Caco-2 (cell line): ENCODE results near the gene ATP2B3. TPM values are rescaled to one million over a fixed set of nuclear protein-coding genes. Genes with fewer than 3 reads are reported as not detected.

Experiments used
- BruUV-seq: library from RNA; stranded (reverse); fragments of 400-500 nt; replicated peaks from 2 replicates; lab custom pipeline; 2021; lab: Mats Ljungman, UMichigan
- CTCF ChIA-PET: fragments of 300-600 bp; sonication (Branson Sonifier 250); formaldehyde crosslinking; loops from one replicate; lab custom pipeline; 2022; ENCODE audit warnings: antibody characterized with exemption; lab: Charles Lee
- POLR2A ChIA-PET: fragments of 300-600 bp; sonication (Branson Sonifier 250); formaldehyde crosslinking; loops from one replicate; lab custom pipeline; 2022; ENCODE audit warnings: antibody characterized with exemption; lab: Charles Lee
- DNase-seq, 2 experiments: peaks; one replicate each; pipeline versions ENCODE4 v3.0.0 to v3.0.0-alpha.2; 2020 to 2022
- H3K27me3 ChIP-seq: replicated peaks from 2 replicates; pipeline ENCODE4 v1.6.0; 2011; ENCODE audit warnings: low read length; ENCODE audit not compliant: control insufficient read depth, insufficient read depth
- H3K36me3 ChIP-seq: 2 replicates; pipeline ENCODE4 v1.5.1; 2011; ENCODE audit warnings: low read length; ENCODE audit not compliant: control insufficient read depth, insufficient read depth
- H3K4me1 ChIP-seq: fragments of 250-450 bp; sonication (Bioruptor Pico); 2 replicates; pipeline ENCODE4 v1.5.1; 2020; ENCODE audit warnings: mild to moderate bottlenecking
- H3K4me3 ChIP-seq: 2 replicates; pipeline ENCODE4 v1.5.1; 2011; ENCODE audit warnings: low read depth, mild to moderate bottlenecking, control low read depth, low read length
- H3K9me3 ChIP-seq: fragments of 250-450 bp; sonication (Bioruptor Pico); 2 replicates; pipeline ENCODE4 v1.5.1; 2020; ENCODE audit warnings: mild to moderate bottlenecking, moderate library complexity
- H3K27ac Mint-ChIP-seq: one replicate; pipeline ENCODE4 v1.8.0; 2022; ENCODE audit warnings: mixed read lengths; ENCODE audit not compliant: unreplicated experiment
- H3K27me3 Mint-ChIP-seq: one replicate; pipeline ENCODE4 v1.8.0; 2022; ENCODE audit warnings: mixed read lengths; ENCODE audit not compliant: insufficient read depth, unreplicated experiment
- H3K36me3 Mint-ChIP-seq: one replicate; pipeline ENCODE4 v1.8.0; 2022; ENCODE audit warnings: mild to moderate bottlenecking, mixed read lengths; ENCODE audit not compliant: insufficient read depth, unreplicated experiment
- H3K4me1 Mint-ChIP-seq: one replicate; pipeline ENCODE4 v1.8.0; 2022; ENCODE audit warnings: low read depth, mixed read lengths; ENCODE audit not compliant: unreplicated experiment
- H3K4me3 Mint-ChIP-seq: one replicate; pipeline ENCODE4 v1.8.0; 2022; ENCODE audit warnings: mild to moderate bottlenecking, moderate library complexity, mixed read lengths; ENCODE audit not compliant: unreplicated experiment
- H3K9me3 Mint-ChIP-seq: one replicate; pipeline ENCODE4 v1.8.0; 2022; ENCODE audit warnings: mixed read lengths; ENCODE audit not compliant: unreplicated experiment
- CTCF ChIP-seq, 2 experiments: fragments of 200-600 bp in 1 of 2; IDR thresholded peaks; 1 replicate in 1 of 2; 2 replicates in 1 of 2; pipeline versions ENCODE4 v1.5.1 to v1.8.0; 2011 to 2022; ENCODE audit warnings: antibody characterized with exemption in 1 of 2, control low read depth in 1 of 2, inconsistent platforms in 1 of 2, low read depth in 1 of 2, low read length in 1 of 2, mild to moderate bottlenecking in 1 of 2, moderate library complexity in 1 of 2; ENCODE audit not compliant: insufficient read depth in 1 of 2, severe bottlenecking in 1 of 2, unreplicated experiment in 1 of 2
- intact Hi-C: fragments of 100-400 bp; cut with micrococcal nuclease; formaldehyde crosslinking; loops from one replicate; pipeline ENCODE4 v1.10.0; 2022; ENCODE audit not compliant: unreplicated experiment
- total RNA-seq: library from RNA; stranded (reverse); gene quantifications from 2 replicates; pipeline ENCODE4 v1.2.3, GENCODE V29; 2022

Gene ATP2B3
- total RNA-seq, 1 experiment from 2014 or later, result not detected

GRCh38 chrX:153495362-153495751 is 22.1 kb upstream of the ATP2B3 start:
- H3K9me3 Mint-ChIP-seq, result no peaks in the 10 kb centered on the region
- no TSS peak for BruUV-seq
- H3K4me1 ChIP-seq, result peaks cover 9% of the 10 kb centered on the region
- no peak overlapping the region for H3K4me3 ChIP-seq
- no peaks in the 10 kb centered on the region for H3K4me1 Mint-ChIP-seq
- H3K27ac Mint-ChIP-seq, result peak overlapping the region; percentile 27
- TF ChIP-seq CTCF (IDR thresholded peaks at IDR 0.05; ENCODE audit: insufficient read depth in 1 of 2, low read depth in 1 of 2, low read length in 1 of 2, severe bottlenecking in 1 of 2, unreplicated experiment in 1 of 2), result no peak
- intact Hi-C loops, result loop anchor here (1.0 kb wide), 1 partner anchor 25 kb away; the partner anchor contains the start of gene HAUS7
- POLR2A ChIA-PET, result no interaction called here
- H3K27me3 Mint-ChIP-seq, result no peaks in the 10 kb centered on the region
- CTCF ChIA-PET, result interaction anchor here (2.0 to 2.1 kb wide), 2 partner anchors 24 to 34 kb away, joined by 11 to 16 read pairs; partner anchors contain the start of gene HAUS7
- H3K36me3 Mint-ChIP-seq, result no peaks in the 10 kb centered on the region
- H3K27me3 ChIP-seq, result no peaks in the 10 kb centered on the region
- peak overlapping the region; percentile 45 for H3K4me3 Mint-ChIP-seq
- no peaks in the 10 kb centered on the region for H3K9me3 ChIP-seq
- no peaks in the 10 kb centered on the region for H3K36me3 ChIP-seq
- no peak for DNase-seq

DNA sequence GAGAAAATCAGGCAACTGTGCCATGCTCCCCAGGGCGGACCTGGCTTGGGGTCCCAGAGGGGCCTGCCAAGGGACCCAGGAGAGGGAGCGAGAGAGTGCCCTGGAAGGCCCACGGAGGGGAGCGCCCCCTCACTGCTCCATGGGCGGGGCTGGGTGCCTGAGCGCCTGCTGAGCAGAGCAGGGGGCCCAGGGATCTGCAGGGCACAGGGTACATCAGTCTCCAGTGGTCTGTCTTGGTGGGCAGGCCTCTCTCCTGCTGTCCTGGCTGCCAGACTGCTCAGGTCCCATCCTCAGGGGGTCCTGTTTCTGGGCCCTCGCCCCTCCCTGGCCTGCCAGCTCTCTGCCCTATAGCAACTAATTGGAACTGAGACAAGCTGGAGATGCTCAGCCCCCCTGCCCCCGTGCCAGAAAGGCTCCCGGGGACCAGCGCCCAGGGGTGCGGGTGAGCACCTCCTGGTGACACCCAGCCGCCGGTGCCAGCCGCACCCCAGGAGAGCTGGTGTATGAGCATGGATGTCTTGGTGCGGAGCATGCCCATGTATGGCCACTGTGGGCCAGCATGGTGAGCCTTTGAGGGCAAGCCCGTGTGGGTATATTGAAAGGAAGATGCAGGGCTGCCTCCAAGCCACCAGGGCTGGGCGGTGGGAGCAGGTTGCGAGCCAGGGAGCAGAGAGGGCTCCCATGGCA is 21.4 kb upstream of the ATP2B3 start:
- H3K4me3 ChIP-seq, result no peak overlapping the region
- no peaks in the 10 kb centered on the region for H3K36me3 ChIP-seq
- intact Hi-C loops, result loop anchor here (1.0 kb wide), 1 partner anchor 26 kb away; the partner anchor contains the start of gene HAUS7
- H3K36me3 Mint-ChIP-seq, result no peaks in the 10 kb centered on the region
- no peak for TF ChIP-seq CTCF (IDR thresholded peaks at IDR 0.05; ENCODE audit: insufficient read depth in 1 of 2, low read depth in 1 of 2, low read length in 1 of 2, severe bottlenecking in 1 of 2, unreplicated experiment in 1 of 2)
- H3K27me3 ChIP-seq, result no peaks in the 10 kb centered on the region
- no peaks in the 10 kb centered on the region for H3K4me1 Mint-ChIP-seq
- no peak overlapping the region for H3K4me3 Mint-ChIP-seq
- no peak overlapping the region for H3K27ac Mint-ChIP-seq
- H3K9me3 Mint-ChIP-seq, result no peaks in the 10 kb centered on the region
- no peaks in the 10 kb centered on the region for H3K27me3 Mint-ChIP-seq
- peaks cover 9% of the 10 kb centered on the region for H3K4me1 ChIP-seq
- BruUV-seq, result no TSS peak
- POLR2A ChIA-PET, result no interaction called here
- CTCF ChIA-PET, result interaction anchor here (0.9 to 2.0 kb wide), 2 partner anchors 25 to 26 kb away, joined by 3 to 16 read pairs; partner anchors contain the start of gene HAUS7
- DNase-seq, result no peak
- no peaks in the 10 kb centered on the region for H3K9me3 ChIP-seq

DNA sequence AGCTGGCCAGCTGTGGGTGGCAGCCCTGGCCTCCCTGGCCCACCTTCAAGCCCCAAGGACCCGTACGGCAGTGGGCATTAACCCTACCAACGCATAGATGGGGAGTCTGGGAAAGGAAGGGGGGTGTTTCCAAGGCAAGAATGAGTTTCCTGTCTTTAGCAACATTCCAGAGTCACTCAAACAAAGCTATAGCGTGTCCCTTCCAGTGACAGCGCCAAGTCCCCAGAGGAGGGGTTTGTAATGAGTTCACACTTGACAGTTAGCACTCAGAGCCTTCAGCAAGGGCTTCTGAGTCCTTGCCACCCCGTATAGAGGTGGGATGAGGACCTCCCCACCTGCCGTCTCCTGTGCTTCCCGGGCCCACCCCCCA is 20.9 kb upstream of the ATP2B3 start:
- no peak overlapping the region for H3K4me3 Mint-ChIP-seq
- H3K36me3 Mint-ChIP-seq, result no peaks in the 10 kb centered on the region

More for the DNA sequence above, 20.9 kb upstream of the ATP2B3 start:
- no peaks in the 10 kb centered on the region for H3K27me3 Mint-ChIP-seq
- no TSS peak for BruUV-seq
- H3K4me1 Mint-ChIP-seq, result no peaks in the 10 kb centered on the region
- no peak for DNase-seq
- H3K4me1 ChIP-seq, result peaks cover 4% of the 10 kb centered on the region
- H3K36me3 ChIP-seq, result no peaks in the 10 kb centered on the region
- no peaks in the 10 kb centered on the region for H3K27me3 ChIP-seq
- H3K9me3 ChIP-seq, result no peaks in the 10 kb centered on the region
- no peak overlapping the region for H3K27ac Mint-ChIP-seq
- H3K9me3 Mint-ChIP-seq, result no peaks in the 10 kb centered on the region
- intact Hi-C loops, result no loop called here
- CTCF ChIA-PET, result interaction anchor here (0.9 kb wide), 1 partner anchor 26 kb away, joined by 3 read pairs; the partner anchor contains the start of gene HAUS7
- no peak overlapping the region for H3K4me3 ChIP-seq
- TF ChIP-seq CTCF (IDR thresholded peaks at IDR 0.05; ENCODE audit: insufficient read depth in 1 of 2, low read depth in 1 of 2, low read length in 1 of 2, severe bottlenecking in 1 of 2, unreplicated experiment in 1 of 2), result no peak
- POLR2A ChIA-PET, result no interaction called here
